ENCODE measurements around the gene QRFPR.

QRFPR gene

DNA sequence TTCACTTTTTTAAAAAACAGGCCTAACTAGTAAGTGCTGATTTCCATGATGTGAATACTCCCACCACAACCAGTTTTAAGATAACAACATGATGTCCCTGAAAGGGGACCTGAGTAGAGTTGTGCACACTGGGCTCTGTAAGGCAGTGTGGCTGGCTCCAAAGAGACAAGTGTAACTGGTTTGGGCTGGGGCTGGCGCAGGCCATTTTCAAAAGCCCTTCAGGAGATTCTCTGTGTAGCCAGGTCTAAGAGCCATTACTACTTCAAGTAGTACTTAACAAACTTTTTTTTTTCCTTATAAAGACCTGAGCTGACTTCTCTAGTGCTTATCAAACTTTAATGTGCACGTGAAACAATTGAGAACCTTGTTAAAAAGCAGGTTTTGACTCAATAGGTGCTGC is 4.3 kb downstream of the QRFPR start:
- no peak overlapping the region for H3K4me3 ChIP-seq (ENCODE audit: control insufficient read depth, low read depth, low read length)
- no peak for DNase-seq (ENCODE audit: low read depth)
- TF ChIP-seq, protein P1, sequence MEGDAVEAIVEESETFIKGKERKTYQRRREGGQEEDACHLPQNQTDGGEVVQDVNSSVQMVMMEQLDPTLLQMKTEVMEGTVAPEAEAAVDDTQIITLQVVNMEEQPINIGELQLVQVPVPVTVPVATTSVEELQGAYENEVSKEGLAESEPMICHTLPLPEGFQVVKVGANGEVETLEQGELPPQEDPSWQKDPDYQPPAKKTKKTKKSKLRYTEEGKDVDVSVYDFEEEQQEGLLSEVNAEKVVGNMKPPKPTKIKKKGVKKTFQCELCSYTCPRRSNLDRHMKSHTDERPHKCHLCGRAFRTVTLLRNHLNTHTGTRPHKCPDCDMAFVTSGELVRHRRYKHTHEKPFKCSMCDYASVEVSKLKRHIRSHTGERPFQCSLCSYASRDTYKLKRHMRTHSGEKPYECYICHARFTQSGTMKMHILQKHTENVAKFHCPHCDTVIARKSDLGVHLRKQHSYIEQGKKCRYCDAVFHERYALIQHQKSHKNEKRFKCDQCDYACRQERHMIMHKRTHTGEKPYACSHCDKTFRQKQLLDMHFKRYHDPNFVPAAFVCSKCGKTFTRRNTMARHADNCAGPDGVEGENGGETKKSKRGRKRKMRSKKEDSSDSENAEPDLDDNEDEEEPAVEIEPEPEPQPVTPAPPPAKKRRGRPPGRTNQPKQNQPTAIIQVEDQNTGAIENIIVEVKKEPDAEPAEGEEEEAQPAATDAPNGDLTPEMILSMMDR (IDR thresholded peaks at IDR 0.05; ENCODE audit: control insufficient read depth, insufficient read depth, low read depth, low read length, missing control alignments): no peak

DNA sequence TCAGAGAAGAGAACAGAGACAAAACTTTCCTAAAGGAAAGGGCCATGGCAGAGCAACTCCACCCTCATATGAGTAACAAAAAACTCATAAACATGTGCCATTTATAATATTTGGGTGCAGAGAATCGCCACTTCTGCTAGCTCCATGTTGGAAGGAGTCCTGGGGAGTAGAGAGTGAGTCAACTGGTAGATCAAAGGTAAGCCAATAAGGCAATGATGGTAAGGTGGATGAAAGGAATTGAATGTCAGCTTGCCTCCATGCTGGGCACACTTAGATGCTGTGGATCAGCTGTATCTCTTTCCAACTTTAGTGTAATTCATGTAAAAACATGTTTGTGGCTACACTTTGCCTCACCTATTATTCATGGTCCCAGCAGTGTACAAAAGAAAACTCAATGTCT is 4.7 kb downstream of the QRFPR start:
- TF ChIP-seq, protein P1 (IDR thresholded peaks at IDR 0.05; ENCODE audit: control insufficient read depth, insufficient read depth, low read depth, low read length, missing control alignments): no peak
- H3K4me3 ChIP-seq (ENCODE audit: control insufficient read depth, low read depth, low read length): no peak overlapping the region
- no peak for DNase-seq (ENCODE audit: low read depth)

DNA sequence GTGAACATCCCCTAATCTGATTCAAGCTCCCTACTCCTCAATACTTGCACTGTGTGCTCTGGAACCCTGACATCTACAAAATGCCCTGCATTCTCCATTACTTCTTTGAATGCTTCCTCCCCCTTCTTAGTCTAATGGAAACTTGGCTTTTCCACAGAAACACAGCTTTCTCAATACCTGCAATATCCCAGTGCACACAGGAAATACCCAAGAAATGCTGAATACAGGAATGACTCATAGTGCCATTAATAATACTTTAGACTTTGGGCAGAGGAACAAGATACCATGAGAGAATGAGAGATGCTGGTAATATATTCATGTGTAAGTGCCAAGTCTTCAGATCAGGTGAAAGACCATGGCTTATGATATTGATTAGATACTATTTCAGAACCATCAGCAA is 5.6 kb downstream of the QRFPR start:
- DNase-seq (ENCODE audit: low read depth): no peak
- no peak overlapping the region for H3K4me3 ChIP-seq (ENCODE audit: control insufficient read depth, low read depth, low read length)
- TF ChIP-seq, protein P1 (IDR thresholded peaks at IDR 0.05; ENCODE audit: control insufficient read depth, insufficient read depth, low read depth, low read length, missing control alignments): no peak

DNA sequence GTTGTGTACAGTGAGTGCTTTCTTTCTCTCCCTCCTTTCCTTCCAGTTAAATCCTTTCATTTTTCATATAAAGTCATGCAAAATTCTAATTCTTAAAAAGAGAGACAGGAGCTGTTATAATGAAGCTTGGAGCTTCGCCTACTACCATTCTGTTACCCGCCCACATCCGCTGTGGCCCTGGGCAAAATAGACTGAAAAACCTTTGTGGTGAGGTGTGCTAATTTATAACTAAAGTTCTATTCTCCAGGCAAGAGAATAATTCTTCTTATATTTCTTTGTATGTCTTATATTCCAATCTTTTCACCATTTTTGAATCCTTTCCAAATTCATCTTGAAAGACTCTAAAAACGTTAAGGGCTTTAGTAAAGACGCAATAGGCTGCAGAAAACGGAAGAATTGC is 7.0 kb downstream of the QRFPR start:
- DNase-seq (ENCODE audit: low read depth): no peak

DNA sequence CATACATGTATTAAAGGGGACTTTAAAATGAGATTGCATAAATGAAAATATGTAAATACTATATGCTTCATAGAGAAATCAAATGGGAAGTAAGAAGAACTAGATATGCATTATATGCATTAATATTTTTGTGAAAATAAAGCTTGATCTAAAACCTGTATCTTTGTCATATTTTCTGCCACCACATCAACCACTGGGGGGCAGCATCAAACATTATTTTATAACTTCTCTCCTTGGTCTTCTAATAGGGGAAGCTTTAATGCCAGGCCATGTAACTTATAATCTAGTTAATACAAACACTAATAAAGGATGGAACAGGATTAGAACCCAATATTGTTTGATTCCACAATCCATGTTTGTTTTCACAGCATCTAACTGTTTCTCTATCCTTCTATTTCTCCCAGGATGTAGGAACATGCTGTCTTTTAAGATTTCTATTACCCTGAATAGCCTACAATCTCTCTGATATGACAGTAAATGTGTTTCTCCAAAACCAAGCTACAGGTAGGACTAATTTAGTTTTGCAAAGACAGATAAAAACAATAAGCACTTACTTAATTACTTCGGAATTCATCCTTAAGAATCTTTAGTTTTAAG is 10.0 kb downstream of the QRFPR start:
- no peak for DNase-seq (ENCODE audit: low read depth)
- TF ChIP-seq, protein P1 (IDR thresholded peaks at IDR 0.05; ENCODE audit: control insufficient read depth, insufficient read depth, low read depth, low read length, missing control alignments): peak; percentile 49
- H3K4me3 ChIP-seq (ENCODE audit: control insufficient read depth, low read depth, low read length): no peak overlapping the region

More for the DNA sequence above, 7.0 kb downstream of the QRFPR start:
- no peak overlapping the region for H3K4me3 ChIP-seq (ENCODE audit: control insufficient read depth, low read depth, low read length)
- TF ChIP-seq, protein P1 (IDR thresholded peaks at IDR 0.05; ENCODE audit: control insufficient read depth, insufficient read depth, low read depth, low read length, missing control alignments): no peak

DNA sequence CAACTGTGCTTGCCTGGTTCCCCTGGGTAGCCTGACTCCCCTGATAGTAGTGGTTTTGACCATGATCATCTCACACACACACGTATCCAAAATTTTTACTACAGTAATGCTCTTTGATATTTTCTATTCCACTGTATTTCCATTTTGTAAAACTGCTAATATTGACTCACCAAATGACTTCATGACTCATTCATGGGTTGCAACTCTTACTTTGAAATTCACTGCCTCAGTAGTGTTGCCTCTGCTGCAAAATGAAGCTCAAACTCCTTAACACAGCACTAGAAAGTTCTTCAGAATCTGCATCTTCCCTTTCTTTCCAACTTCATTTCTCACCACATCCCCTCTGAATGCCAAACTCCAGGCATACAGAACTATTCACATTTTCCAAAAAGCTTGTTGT is 20.3 kb downstream of the QRFPR start:
- DNase-seq (ENCODE audit: low read depth): no peak
- H3K4me3 ChIP-seq (ENCODE audit: control insufficient read depth, low read depth, low read length): no peak overlapping the region
- TF ChIP-seq, protein P1 (IDR thresholded peaks at IDR 0.05; ENCODE audit: control insufficient read depth, insufficient read depth, low read depth, low read length, missing control alignments): no peak

DNA sequence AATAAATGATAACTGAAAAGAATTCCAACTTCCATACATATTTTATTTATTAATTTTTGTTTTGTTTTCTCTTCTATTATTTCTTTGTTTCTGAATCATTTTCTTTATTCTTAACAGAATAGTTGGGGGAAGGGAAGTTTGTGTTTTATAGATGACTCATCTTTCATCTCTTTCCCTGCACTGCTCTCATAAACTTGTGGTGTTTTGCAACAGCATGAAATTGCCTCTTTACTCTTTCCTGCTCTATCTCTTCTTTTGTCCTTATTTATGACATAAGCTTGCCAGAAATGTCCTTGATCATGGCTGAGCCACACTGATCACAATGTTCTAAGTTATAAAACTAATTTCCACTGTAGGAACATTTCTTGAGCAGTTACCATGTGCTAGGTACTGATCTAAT is 22.3 kb downstream of the QRFPR start:
- DNase-seq (ENCODE audit: low read depth): peak; percentile 38
- TF ChIP-seq, protein P1 (IDR thresholded peaks at IDR 0.05; ENCODE audit: control insufficient read depth, insufficient read depth, low read depth, low read length, missing control alignments): no peak
- H3K4me3 ChIP-seq (ENCODE audit: control insufficient read depth, low read depth, low read length): no peak overlapping the region

All from AG09309 (cell line).